K562 (cell line): ENCODE measurements around the gene CALD1. TPM values are rescaled to one million over a fixed set of nuclear protein-coding genes. Genes with fewer than 3 reads are reported as not detected.

Source experiments
- ATAC-seq: fragments of 200-7000 bp; cut with Tn5 transposase; 3 replicates; pipeline ENCODE4 v1.9.1; 2020; ENCODE audit warnings: moderate library complexity
- BruUV-seq: library from RNA; stranded (reverse); fragments of 400-500 nt; replicated peaks from 2 replicates; lab custom pipeline; 2021; lab: Mats Ljungman, UMichigan
- CTCF ChIA-PET: fragments of 300-600 bp; formaldehyde crosslinking; extraction: SDS; loops from one replicate; lab custom pipeline; 2021; ENCODE audit warnings: low intra/inter-chr PET ratio; lab: Yijun Ruan, JAX
- POLR2A ChIA-PET: fragments of 300-600, 350-650 bp; sonication (Branson Sonifier 250); formaldehyde crosslinking; extraction: SDS; loops from one replicate; lab custom pipeline; 2021; ENCODE audit warnings: antibody characterized with exemption, inconsistent platforms; lab: Yijun Ruan, JAX
- DNase-seq, 4 experiments: peaks; one replicate each; pipeline versions ENCODE4 v3.0.0 to v3.0.0-alpha.2; 2011 to 2018; ENCODE audit warnings: low spot score in 3 of 4, mixed read lengths in 3 of 4; ENCODE audit errors: extremely low read depth in 1 of 4
- FAIRE-seq: peaks from 2 replicates; lab custom pipeline; 2011; peaks lifted over from hg19 to GRCh38; lab: Jason Lieb, UNC
- H2AFZ ChIP-seq: 2 replicates; pipeline ENCODE4 v1.6.0; 2011; ENCODE audit warnings: low read depth, low read length, control low read depth, inconsistent platforms
- H3K27ac ChIP-seq: fragments of 200-600 bp; 3 replicates; pipeline ENCODE4 v1.8.0; 2011; ENCODE audit warnings: low read depth, mild to moderate bottlenecking, control low read depth, inconsistent platforms, low read length, moderate library complexity, mixed read lengths; ENCODE audit errors: extremely low read depth
- H3K27me3 ChIP-seq, 2 experiments: fragments of 300-600 bp in 1 of 2; 2 replicates in 1 of 2; 3 replicates in 1 of 2; pipeline versions ENCODE4 v1.6.0 to v1.8.0; 2011; ENCODE audit warnings: inconsistent platforms in 2 of 2, low read length in 2 of 2, mild to moderate bottlenecking in 1 of 2, mixed read lengths in 1 of 2, moderate library complexity in 1 of 2; ENCODE audit not compliant: control insufficient read depth in 2 of 2, insufficient read depth in 2 of 2
- H3K36me3 ChIP-seq: fragments of 300-600 bp; 3 replicates; pipeline ENCODE4 v1.8.0; 2011; ENCODE audit warnings: mild to moderate bottlenecking, low read length, inconsistent platforms; ENCODE audit not compliant: control insufficient read depth, insufficient read depth
- H3K4me1 ChIP-seq, 2 experiments: fragments of 200-600 bp in 1 of 2; replicated peaks in 1 of 2; 2 replicates in 1 of 2; 3 replicates in 1 of 2; pipeline versions ENCODE4 v1.5.1 to v1.8.0; 2011; ENCODE audit warnings: inconsistent platforms in 2 of 2, low read length in 2 of 2, mild to moderate bottlenecking in 1 of 2, mixed read lengths in 1 of 2, moderate library complexity in 1 of 2; ENCODE audit not compliant: control insufficient read depth in 2 of 2, insufficient read depth in 2 of 2
- H3K4me2 ChIP-seq: 2 replicates; pipeline ENCODE4 v1.6.1; 2011; ENCODE audit warnings: low read length, control low read depth, inconsistent platforms, mixed read lengths; ENCODE audit not compliant: insufficient read depth
- H3K4me3 ChIP-seq: fragments of 200-600 bp; sonication (generic), shearing (Covaris generic); 2 replicates; pipeline ENCODE4 v1.5.1; 2016; ENCODE audit warnings: control low read depth, inconsistent platforms
- H3K79me2 ChIP-seq: fragments of 200-600 bp; 3 replicates; pipeline ENCODE4 v1.8.0; 2011; ENCODE audit warnings: low read length, inconsistent platforms; ENCODE audit not compliant: control insufficient read depth, insufficient read depth
- H3K9ac ChIP-seq, 2 experiments: 2 replicates each; pipeline versions ENCODE4 v1.6.0 to v1.6.1; 2011; ENCODE audit warnings: low read depth in 2 of 2, low read length in 2 of 2, control low read depth in 1 of 2, inconsistent platforms in 1 of 2, mild to moderate bottlenecking in 1 of 2, mixed read lengths in 1 of 2; ENCODE audit not compliant: insufficient read depth in 1 of 2
- H3K9me1 ChIP-seq: one replicate; pipeline ENCODE4 v1.6.0; 2011; ENCODE audit warnings: inconsistent platforms, mild to moderate bottlenecking, low read length, moderate library complexity; ENCODE audit not compliant: control insufficient read depth, insufficient read depth
- H3K9me3 ChIP-seq: replicated peaks from 2 replicates; pipeline ENCODE4 v1.5.1; 2011; ENCODE audit warnings: low read depth, low read length, inconsistent platforms; ENCODE audit not compliant: control insufficient read depth, insufficient read depth
- H4K20me1 ChIP-seq: replicated peaks from 2 replicates; pipeline ENCODE4 v1.6.1; 2011; ENCODE audit warnings: low read length, inconsistent platforms, mixed read lengths; ENCODE audit not compliant: control insufficient read depth, insufficient read depth
- ATF2 ChIP-seq: sonication (generic); formaldehyde crosslinking; IDR thresholded peaks from 2 replicates; pipeline ENCODE4 v1.8.1; 2022; ENCODE audit warnings: missing genetic modification reagents
- HDAC2 ChIP-seq: fragments of 450-650 bp; IDR thresholded peaks from 2 replicates; pipeline ENCODE4 v1.6.1; 2016; ENCODE audit warnings: mild to moderate bottlenecking
- ILK ChIP-seq: fragments of 450-650 bp; IDR thresholded peaks from 2 replicates; pipeline ENCODE4 v1.6.1; 2016; ENCODE audit warnings: missing genetic modification characterization, low read depth, mild to moderate bottlenecking, missing compliant biosample characterization, moderate library complexity, borderline replicate concordance
- MAZ ChIP-seq, 2 experiments: fragments of 450-650 bp in 1 of 2; sonication (generic) in 1 of 2; formaldehyde crosslinking; IDR thresholded peaks in 1 of 2; conservative IDR thresholded peaks in 1 of 2; 2 replicates each; pipeline versions ENCODE4 v1.4.0 to v1.5.0; 2020; ENCODE audit warnings: mild to moderate bottlenecking in 1 of 2, missing genetic modification reagents in 1 of 2
- MECOM ChIP-seq: fragments of 250-450 bp; sonication (Bioruptor Pico); IDR thresholded peaks from 2 replicates; pipeline ENCODE4 v1.8.0; 2022; ENCODE audit warnings: inconsistent platforms
- MED1 ChIP-seq: sonication (generic); formaldehyde crosslinking; IDR thresholded peaks from 2 replicates; pipeline ENCODE4 v1.8.1; 2023; ENCODE audit warnings: missing genetic modification reagents, borderline replicate concordance
- POLR2H ChIP-seq: IDR thresholded peaks from 2 replicates; pipeline ENCODE4 v1.6.1; 2016; ENCODE audit warnings: missing genetic modification characterization, low read depth, mild to moderate bottlenecking, control low read depth, missing compliant biosample characterization, moderate library complexity
- RHOXF2B ChIP-seq: fragments of 250-450 bp; sonication (Bioruptor Pico); conservative IDR thresholded peaks from 2 replicates; pipeline ENCODE4 v1.5.1; 2021
- TAF9B ChIP-seq: fragments of 450-650 bp; IDR thresholded peaks from 2 replicates; pipeline ENCODE4 v1.6.1; 2018; ENCODE audit warnings: mild to moderate bottlenecking; ENCODE audit not compliant: partially characterized antibody
- VEZF1 ChIP-seq: fragments of 200-800 bp; sonication (Bioruptor generic); IDR thresholded peaks from 2 replicates; pipeline ENCODE4 v1.6.1; 2017; ENCODE audit warnings: missing genetic modification characterization, missing compliant biosample characterization
- YBX1 ChIP-seq: fragments of 450-650 bp; IDR thresholded peaks from 2 replicates; pipeline ENCODE4 v1.7.1; 2016; ENCODE audit warnings: mild to moderate bottlenecking
- ZNF23 ChIP-seq: fragments of 250-450 bp; sonication (Bioruptor Pico); IDR thresholded peaks from 2 replicates; pipeline ENCODE4 v1.4.0; 2020; ENCODE audit warnings: mild to moderate bottlenecking
- ZNF77 ChIP-seq: fragments of 250-450 bp; sonication (Bioruptor Pico); IDR thresholded peaks from 2 replicates; pipeline ENCODE4 v1.5.0; 2020
- WGBS: fragments of 100-300 bp; shearing (Covaris generic); methylation state at CpG from one replicate; pipeline ENCODE4 v1.1.6; 2016; ENCODE audit warnings: low coverage, mixed read lengths; ENCODE audit not compliant: insufficient coverage; ENCODE audit errors: missing lambda C conversion rate; 5-methylcytosine and 5-hydroxymethylcytosine counted together
- in situ Hi-C: fragments of 300-500 bp; cut with MboI; formaldehyde crosslinking; loops from 4 replicates; pipeline ENCODE4 v1.15.0; 2018; ENCODE audit warnings: inconsistent platforms, mixed read lengths
- intact Hi-C: fragments of 100-400 bp; cut with micrococcal nuclease; formaldehyde crosslinking; loops from 2 replicates; pipeline ENCODE4 v1.14.2; 2022
- polyA plus RNA-seq, 8 experiments: library from polyadenylated mRNA; depleted of rRNA in 4 of 8; stranded (reverse) in 5 of 8; unstranded in 3 of 8; fragments of >200 nt; fragmentation: Nextera tagmentation in 2 of 8; fragmentation: Illumina TruSeq in 1 of 8; extraction: Ambion mirVana in 2 of 8; extraction: Trizol in 1 of 8; gene quantifications; 2 replicates each; pipeline versions ENCODE4 v1.2.1 to v1.2.3, GENCODE V29; 2011 to 2014; ENCODE audit warnings: inconsistent platforms in 1 of 8, missing spikeins in 1 of 8
- total RNA-seq, 7 experiments: library from RNA; depleted of rRNA in 6 of 7; stranded (reverse); fragments of >200 nt in 6 of 7; fragmentation: Illumina TruSeq in 2 of 7; extraction: Trizol in 2 of 7; gene quantifications; 2 replicates each; pipeline versions ENCODE4 v1.2.1 to v1.2.3, GENCODE V29; 2011 to 2021; ENCODE audit warnings: low replicate concordance in 1 of 7

The CALD1 gene
- total and polyA plus RNA-seq, 9 of the 15 experiments (the other 6 are each of a cell fraction or from before 2014, with no cell fraction given): 0.40 TPM; not detected in 8

- Histone ChIP-seq H3K9ac (no peak overlapping the region), H3K9me3 (no peaks in the 10 kb centered on the region), H3K27ac (no peak overlapping the region), H3K27me3 (peaks cover 0 to 6% of the 10 kb centered on the region in 2 experiments; a peak in 1 of 5 replicates), H3K4me1 (no peaks in the 10 kb centered on the region), H3K4me2 (no peak overlapping the region), H3K9me1 (no peaks in the 10 kb centered on the region), H3K79me2 (no peaks in the 10 kb centered on the region), H3K4me3 (no peak overlapping the region), H3K36me3 (no peaks in the 10 kb centered on the region), H4K20me1 (no peaks in the 10 kb centered on the region), H2AFZ (no peak overlapping the region)
- DNase-seq: no peak
- FAIRE-seq: no peak
- intact Hi-C loops: no loop called here
- CTCF ChIA-PET: no interaction called here
- POLR2A ChIA-PET: interaction anchor here (1.4 kb wide), 1 partner anchor 11 kb away, joined by 3 read pairs; no protein-coding TSS in a partner anchor
- BruUV-seq: no TSS peak
- no peak for ATAC-seq
- in situ Hi-C loops: no loop called here
- WGBS: 6% methylated on average over 4 of the region's 4 CpGs
- no peak for TF ChIP-seq MECOM (CRISPR knock-in tag)
- no peak for TF ChIP-seq MED1 (CRISPR knock-in tag)
- no peak for TF ChIP-seq RHOXF2B (CRISPR knock-in tag)
- no peak for TF ChIP-seq ATF2 (CRISPR knock-in tag)
- no peak for TF ChIP-seq ZNF23 (CRISPR knock-in tag)
- TF ChIP-seq ILK (tag): no peak
- TF ChIP-seq ZNF77 (CRISPR knock-in tag): no peak
- TF ChIP-seq MAZ (CRISPR knock-in tag; conservative IDR thresholded peaks at IDR 0.05 in 1 of 2, IDR thresholded peaks at IDR 0.05 in 1 of 2): no peak
- no peak for TF ChIP-seq YBX1
- TF ChIP-seq TAF9B: no peak
- no peak for TF ChIP-seq HDAC2
- no peak for TF ChIP-seq VEZF1
- TF ChIP-seq POLR2H: no peak
Measured at GRCh38 chr7:134827436-134827835, 48.0 kb downstream of the CALD1 start.
